ENCODE measurements around the gene AKT1.
A peak's percentile ranks its signal among the peaks of the same experiment; 100 is the strongest.
"Not testable (repeated sequence)": the region's sequence is repeated elsewhere in the genome, so short reads cannot be mapped to it uniquely, and the experiment has no call there.

The AKT1 gene

DNA sequence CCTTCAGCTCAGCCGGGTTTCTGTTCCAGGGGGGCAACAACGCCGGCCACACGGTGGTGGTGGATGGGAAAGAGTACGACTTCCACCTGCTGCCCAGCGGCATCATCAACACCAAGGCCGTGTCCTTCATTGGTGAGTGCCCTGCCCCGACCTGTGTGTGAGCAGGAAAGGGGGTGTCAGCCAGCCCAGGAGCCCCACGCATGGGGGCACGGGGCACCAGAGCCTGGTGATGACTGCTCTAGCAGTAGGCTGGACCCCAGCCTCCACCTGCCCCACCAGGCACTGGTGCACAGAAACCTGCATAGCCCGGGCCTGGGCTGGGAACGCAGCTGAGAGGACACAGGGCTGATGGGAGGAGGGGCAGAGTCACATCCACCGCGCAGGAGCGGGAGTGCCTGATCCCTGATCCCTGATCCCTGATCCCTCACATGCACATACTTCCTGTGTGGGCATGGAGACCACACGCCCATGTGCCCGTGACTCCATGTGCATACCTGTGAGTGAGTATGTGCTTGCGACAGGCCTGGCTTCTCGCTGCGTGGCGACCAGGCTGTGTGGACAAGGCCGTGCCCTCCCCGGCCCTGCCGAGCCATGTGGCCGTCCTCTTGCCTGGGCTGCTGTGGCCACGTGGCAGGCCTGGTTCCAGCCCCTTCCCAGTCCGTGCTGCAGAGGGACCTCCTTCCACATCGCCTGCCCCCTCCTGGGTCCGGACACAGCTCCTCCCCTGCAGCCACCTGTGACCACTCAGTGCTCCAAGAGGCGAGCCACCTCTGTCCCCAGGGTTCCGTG, 60.4 kb downstream of the AKT1 start:
- DNase-seq = peak; percentile 5

DNA sequence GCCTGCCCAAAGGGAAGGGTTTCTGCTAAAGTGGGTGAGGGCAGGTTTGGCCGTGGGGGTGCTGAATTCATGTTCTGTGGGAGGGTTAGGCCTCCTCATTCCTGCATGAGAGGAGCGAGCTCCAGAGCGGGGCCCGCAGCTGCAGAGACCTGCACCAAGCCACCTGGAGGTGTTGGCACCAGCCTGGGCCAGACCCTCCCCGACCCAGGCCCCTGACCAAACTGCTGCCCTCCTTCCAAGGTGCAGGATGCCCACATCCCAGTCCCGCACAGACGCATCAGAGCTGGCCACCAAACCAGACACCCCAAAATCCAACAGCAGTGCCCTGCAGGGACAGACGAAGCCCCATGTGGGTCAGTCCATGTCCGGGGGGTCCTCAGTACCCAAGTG, 61.0 kb downstream of the AKT1 start:
- DNase-seq = no peak

- no peak for DNase-seq
These were observed 61.4 kb downstream of the AKT1 start for GRCh38 chr14:104734051-104734587.

DNA sequence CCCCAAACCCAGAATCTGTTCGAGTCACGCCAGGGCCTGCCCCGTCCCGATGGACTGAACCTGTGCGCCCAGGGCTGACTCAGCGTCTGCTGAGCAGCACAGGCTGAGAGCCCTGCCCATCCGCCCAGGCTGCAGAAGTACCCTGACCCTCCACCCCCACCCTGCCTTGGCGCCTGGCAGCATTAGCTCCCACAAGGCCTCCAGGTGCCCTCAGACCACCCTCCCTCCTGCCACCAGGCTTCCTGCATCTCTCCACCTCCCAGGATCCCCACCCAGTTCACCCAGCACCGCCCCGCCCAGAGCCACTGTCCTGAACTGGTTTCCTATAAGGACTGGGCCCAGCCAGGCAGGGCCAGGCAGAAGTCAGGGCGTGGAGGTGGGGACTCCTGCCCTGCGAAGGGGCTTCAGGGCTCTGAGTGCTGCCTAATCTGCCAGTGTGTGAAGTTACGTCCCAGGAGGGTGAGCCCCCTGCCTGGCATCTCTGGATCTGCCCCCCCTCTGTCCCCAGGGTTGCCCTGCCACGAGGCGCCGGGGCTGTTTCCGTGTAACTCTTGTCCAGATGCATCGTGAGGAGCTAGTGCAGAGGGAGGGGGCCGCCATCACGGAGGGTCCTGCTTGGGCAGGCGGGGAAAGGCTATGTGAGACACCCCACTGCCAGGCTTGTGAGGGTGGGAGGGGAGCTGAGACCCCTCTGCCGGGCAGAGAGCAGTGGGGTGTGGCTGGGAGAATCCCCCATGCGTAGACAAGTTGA, 62.4 kb downstream of the AKT1 start:
- no peak for DNase-seq

DNA sequence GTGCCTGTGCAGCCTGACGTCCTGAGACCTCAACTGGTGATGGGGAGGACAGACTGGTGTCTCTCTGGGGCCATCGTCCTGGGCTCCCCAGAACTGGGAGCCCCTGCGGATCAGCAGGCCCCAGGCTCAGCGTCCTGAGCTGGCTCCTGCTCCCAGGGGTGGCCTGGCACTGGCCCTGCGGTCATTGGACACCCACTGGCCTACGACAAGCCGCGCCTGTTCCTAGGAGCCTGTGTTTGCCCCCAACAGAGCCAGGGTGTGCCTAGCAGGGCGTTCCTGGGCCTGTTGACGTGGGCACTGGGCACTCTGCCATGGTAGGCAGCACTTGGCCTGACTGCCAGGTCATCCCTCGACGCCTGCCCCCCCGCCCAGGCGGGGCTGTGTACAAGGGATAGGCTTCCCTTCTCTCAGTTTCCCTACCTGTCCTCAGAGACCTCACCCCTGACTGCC, 63.2 kb downstream of the AKT1 start:
- DNase-seq = no peak

- peak; percentile 66 for DNase-seq
These were observed 63.9 kb downstream of the AKT1 start for GRCh38 chr14:104731320-104732294.

DNA sequence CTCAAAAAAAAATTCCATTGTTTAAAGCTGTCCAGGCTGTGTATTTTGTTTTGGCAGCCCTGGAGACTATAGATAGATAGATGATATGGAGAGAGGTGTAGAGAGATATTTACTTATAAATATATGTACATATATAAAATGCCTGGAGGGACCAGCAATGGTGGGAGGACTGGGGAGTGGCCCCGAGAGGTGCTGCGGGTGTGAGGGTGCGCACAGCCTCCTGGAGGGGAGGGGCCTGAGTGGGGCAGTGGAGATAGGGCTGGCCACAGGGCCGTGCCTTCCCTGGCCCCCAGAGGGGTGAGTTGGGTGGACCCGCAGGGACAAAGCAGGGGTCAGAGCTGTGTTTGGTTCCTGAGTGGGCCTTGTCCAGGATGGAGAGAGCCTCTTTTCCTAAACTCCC, 65.1 kb downstream of the AKT1 start:
- no peak for DNase-seq

- DNase-seq = no peak
These were observed 65.7 kb downstream of the AKT1 start for GRCh38 chr14:104729835-104730181.

DNA sequence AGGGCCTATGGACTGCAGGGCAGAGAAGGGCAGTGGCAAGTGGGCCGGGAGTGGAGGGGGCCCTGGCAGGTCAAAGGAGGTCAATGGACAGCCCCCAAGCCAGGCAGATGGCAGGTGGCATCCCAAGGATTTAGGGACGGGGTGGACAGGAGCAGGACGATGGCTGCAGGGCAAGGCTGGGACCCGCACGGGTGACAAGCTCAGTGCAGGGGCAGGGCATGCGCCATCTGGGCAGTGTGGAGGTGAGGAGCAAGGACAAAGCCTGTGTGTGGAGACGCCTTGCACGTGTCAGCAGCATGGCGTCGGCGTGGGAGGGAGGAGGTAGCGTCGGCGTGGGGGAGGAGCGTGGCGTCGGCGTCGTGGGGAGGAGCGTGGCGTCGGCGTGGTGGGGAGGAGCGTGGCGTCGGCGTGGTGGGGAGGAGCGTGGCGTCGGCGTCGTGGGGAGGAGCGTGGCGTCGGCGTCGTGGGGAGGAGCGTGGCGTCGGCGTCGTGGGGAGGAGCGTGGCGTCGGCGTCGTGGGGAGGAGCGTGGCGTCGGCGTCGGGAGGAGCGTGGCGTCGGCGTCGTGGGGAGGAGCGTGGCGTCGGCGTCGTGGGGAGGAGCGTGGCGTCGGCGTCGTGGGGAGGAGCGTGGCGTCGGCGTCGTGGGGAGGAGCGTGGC, 66.2 kb downstream of the AKT1 start:
- not testable (repeated sequence) for DNase-seq

GRCh38 chr14:104728631-104729030, 66.9 kb downstream of the AKT1 start:
- no peak for DNase-seq

GRCh38 chr14:104726600-104727451, 68.7 kb downstream of the AKT1 start:
- DNase-seq = peak; percentile 30

GRCh38 chr14:104725772-104726548, 69.6 kb downstream of the AKT1 start:
- DNase-seq = no peak

DNA sequence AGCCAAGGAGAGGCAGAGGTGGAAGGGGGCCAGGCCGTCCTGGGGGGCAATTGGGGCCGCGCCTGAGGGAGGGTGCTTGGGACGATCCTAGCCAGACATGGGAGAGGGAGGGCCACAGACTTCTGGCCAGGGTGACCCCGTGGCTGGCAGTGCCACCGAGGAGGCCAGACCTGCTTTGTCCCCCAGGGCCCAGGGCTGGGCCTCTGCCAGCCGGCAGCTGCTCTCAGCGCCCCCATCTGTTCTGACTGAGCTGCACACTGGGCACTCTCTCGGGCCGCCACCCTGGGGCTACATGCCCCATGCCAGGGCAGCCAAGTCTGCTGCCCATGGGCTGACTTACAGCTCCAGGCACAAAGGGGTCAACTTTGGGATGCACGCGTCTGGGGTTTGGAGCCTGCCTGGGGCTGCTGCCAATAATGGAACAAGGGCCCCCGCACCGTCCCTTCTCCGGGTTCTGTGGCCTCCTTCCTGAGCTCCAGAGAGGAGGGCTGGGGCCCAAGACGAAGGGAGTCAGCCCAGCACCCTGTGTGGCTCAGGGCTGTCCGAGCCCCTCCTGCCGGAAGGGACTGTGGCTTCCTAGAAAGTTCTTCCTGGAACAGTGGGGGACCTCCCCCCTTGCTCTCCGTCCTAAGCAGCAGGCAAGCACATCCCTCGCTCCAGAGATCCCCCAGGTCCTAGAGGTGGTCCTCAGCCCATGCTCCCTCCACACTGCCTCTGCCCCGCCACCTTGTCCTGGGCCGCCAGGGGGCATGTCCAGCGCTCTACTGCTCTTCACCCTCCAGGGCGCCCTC, 70.4 kb downstream of the AKT1 start:
- DNase-seq = peak; percentile 24

DNA sequence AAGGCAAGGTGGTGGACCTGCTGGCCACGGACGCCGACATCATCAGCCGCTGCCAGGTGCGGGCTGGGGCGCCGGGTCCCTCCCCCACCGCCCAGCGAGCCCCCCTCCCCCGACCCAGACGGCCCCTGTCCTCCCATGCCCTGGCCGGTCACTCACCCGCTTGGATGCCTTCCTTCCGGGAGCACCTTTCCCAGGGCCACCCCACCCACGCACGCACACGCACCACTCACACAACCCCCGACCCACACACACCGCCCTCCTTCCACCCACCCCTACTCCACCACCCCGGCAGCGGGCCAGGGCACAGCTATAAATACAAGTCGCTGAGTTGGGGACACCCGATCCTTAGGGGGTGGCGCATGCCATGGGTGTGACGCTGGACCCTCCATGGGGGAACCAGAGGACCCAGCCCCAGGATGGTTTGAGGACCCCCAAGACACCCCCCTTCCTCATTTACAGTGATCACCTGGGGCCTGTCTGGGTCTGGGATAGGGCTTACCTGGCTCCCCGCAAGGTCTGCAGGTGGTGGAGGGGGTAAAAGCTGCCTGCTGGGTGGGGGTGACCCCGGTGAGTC, 71.1 kb downstream of the AKT1 start:
- DNase-seq = peak; percentile 9

- DNase-seq = peak; percentile 49
These were observed 71.7 kb downstream of the AKT1 start, which contains the start of gene ADSS1 for GRCh38 chr14:104723651-104724406. Gene ADSS1 (plus strand): TSS chr14:104724229. CDS start chr14:104724271, 42 bp downstream.

DNA sequence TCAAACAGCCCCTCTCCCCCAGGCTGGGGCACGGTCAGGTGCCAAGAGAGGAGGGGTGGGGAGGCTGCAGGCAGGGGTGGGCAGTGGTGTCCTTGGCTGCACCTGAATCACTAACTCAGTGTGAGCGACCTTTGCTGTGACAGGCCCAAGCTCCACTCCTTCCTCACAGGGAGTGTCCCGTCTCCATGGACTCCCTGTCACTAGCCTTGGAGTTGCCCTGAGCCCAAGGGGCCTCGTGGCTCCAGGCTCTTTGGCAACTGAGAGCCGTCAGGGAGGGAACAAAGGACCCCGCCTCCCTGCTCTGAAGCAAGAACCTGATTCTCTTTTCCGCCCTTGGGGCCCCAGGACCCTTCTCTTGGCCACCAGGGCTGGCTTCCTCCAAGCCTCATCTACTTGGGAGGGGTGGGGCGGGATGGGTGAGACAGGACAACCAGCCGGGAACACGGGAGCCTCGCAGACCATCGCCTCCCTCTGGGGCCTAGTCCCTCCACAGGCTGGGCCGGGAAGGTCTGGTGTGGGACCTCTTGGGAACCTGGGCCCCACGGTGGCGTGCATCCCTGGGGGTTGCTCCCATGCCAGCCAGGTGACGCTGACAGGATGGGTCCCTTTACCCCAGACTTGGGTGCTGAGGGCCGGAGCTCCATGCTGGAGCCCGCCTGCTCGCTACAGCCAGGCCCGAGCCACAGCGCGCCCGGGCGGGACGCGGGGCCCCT, 72.5 kb downstream of the AKT1 start:
- peak; percentile 21 for DNase-seq
